GM21723 (cell line): Measurements from ENCODE around the gene EPHB2.

Source experiments
- ATAC-seq: cut with Tn5 transposase; IDR thresholded peaks from one replicate; pipeline ENCODE4 v1.9.1; 2021; ENCODE audit warnings: mild to moderate bottlenecking, moderate library complexity; ENCODE audit not compliant: unreplicated experiment

EPHB2 gene

GRCh38 chr1:22721122-22721873 is 10.7 kb downstream of the EPHB2 start:
- ATAC-seq, result no peak

- no peak for ATAC-seq
These were observed 12.4 kb downstream of the EPHB2 start for GRCh38 chr1:22722901-22723550.

- ATAC-seq, result no peak
These were observed 17.2 kb downstream of the EPHB2 start for GRCh38 chr1:22727873-22728272.

- no peak for ATAC-seq
These were observed 18.2 kb downstream of the EPHB2 start for GRCh38 chr1:22728751-22729399.

GRCh38 chr1:22729400-22729773 is 18.7 kb downstream of the EPHB2 start:
- no peak for ATAC-seq

- no peak for ATAC-seq
These were observed 19.3 kb downstream of the EPHB2 start for GRCh38 chr1:22729912-22730311.

GRCh38 chr1:22731924-22732720 is 21.5 kb downstream of the EPHB2 start:
- no peak for ATAC-seq

GRCh38 chr1:22733643-22734042 is 23.0 kb downstream of the EPHB2 start:
- ATAC-seq, result no peak

GRCh38 chr1:22736501-22737080 is 26.0 kb downstream of the EPHB2 start:
- ATAC-seq, result no peak

- no peak for ATAC-seq
These were observed 26.9 kb downstream of the EPHB2 start for GRCh38 chr1:22737374-22738068.

GRCh38 chr1:22738069-22738435 is 27.4 kb downstream of the EPHB2 start:
- ATAC-seq, result no peak

GRCh38 chr1:22738522-22738921 is 27.9 kb downstream of the EPHB2 start:
- no peak for ATAC-seq

- no peak for ATAC-seq
These were observed 29.2 kb downstream of the EPHB2 start for GRCh38 chr1:22739648-22740385.

- no peak for ATAC-seq
These were observed 30.5 kb downstream of the EPHB2 start for GRCh38 chr1:22741118-22741517.

GRCh38 chr1:22745669-22746585 is 35.3 kb downstream of the EPHB2 start:
- no peak for ATAC-seq

- no peak for ATAC-seq
These were observed 36.5 kb downstream of the EPHB2 start for GRCh38 chr1:22747021-22747734.

- no peak for ATAC-seq
These were observed 37.1 kb downstream of the EPHB2 start for GRCh38 chr1:22747735-22748073.

- no peak for ATAC-seq
These were observed 38.9 kb downstream of the EPHB2 start for GRCh38 chr1:22749503-22749902.
